Endothelial cell of umbilical vein (primary cell): Measurements from ENCODE around the gene NTRK1. TPM values are rescaled to one million over a fixed set of nuclear protein-coding genes. Genes with fewer than 3 reads are reported as not detected.

ENCODE experiments used
- BruUV-seq: library from RNA; stranded (reverse); fragments of 400-500 nt; replicated peaks from 2 replicates; lab custom pipeline; 2021; lab: Mats Ljungman, UMichigan
- CTCF ChIA-PET: fragments of 300-600, 350-600 bp; sonication (Branson Sonifier 250); formaldehyde crosslinking; loops from one replicate; lab custom pipeline; 2021; ENCODE audit warnings: antibody characterized with exemption, inconsistent platforms; lab: Charles Lee
- POLR2A ChIA-PET: fragments of 300-600, 350-600 bp; sonication (Branson Sonifier 250); formaldehyde crosslinking; loops from one replicate; lab custom pipeline; 2021; ENCODE audit warnings: antibody characterized with exemption, inconsistent platforms; lab: Charles Lee
- DNase-seq: peaks from one replicate; pipeline ENCODE4 v3.0.0-alpha.2; 2011; ENCODE audit warnings: low read depth, low spot score
- FAIRE-seq: peaks from 2 replicates; lab custom pipeline; 2011; peaks lifted over from hg19 to GRCh38; lab: Jason Lieb, UNC
- H2AFZ ChIP-seq: 2 replicates; pipeline ENCODE4 v1.6.0; 2012; ENCODE audit warnings: low read depth, low read length, control low read depth, inconsistent platforms
- H3K27ac ChIP-seq: 2 replicates; pipeline ENCODE4 v1.5.1; 2011; ENCODE audit warnings: low read depth, mild to moderate bottlenecking, control low read depth, low read length, moderate library complexity; ENCODE audit not compliant: insufficient read depth
- H3K27me3 ChIP-seq, 2 experiments: 2 replicates each; pipeline versions ENCODE4 v1.6.0 to v1.6.1; 2011; ENCODE audit warnings: low read length in 2 of 2, mixed read lengths in 1 of 2; ENCODE audit not compliant: control insufficient read depth in 2 of 2, insufficient read depth in 2 of 2
- H3K36me3 ChIP-seq, 2 experiments: 2 replicates in 1 of 2; 3 replicates in 1 of 2; pipeline ENCODE4 v1.5.1; 2011; ENCODE audit warnings: low read length in 2 of 2, mild to moderate bottlenecking in 1 of 2, moderate library complexity in 1 of 2; ENCODE audit not compliant: control insufficient read depth in 2 of 2, insufficient read depth in 2 of 2; ENCODE audit errors: extremely low read depth in 1 of 2
- H3K4me1 ChIP-seq: 3 replicates; pipeline ENCODE4 v1.5.1; 2011; ENCODE audit warnings: mild to moderate bottlenecking, low read length; ENCODE audit not compliant: control insufficient read depth, insufficient read depth; ENCODE audit errors: extremely low read depth
- H3K4me2 ChIP-seq: 2 replicates; pipeline ENCODE4 v1.6.1; 2011; ENCODE audit warnings: low read length, control low read depth, mixed read lengths; ENCODE audit not compliant: insufficient read depth
- H3K4me3 ChIP-seq, 3 experiments: fragments of 200-600 bp in 1 of 3; sonication (generic), shearing (Covaris generic) in 1 of 3; replicated peaks in 1 of 3; 2 replicates each; pipeline ENCODE4 v1.5.1; 2011 to 2016; ENCODE audit warnings: control low read depth in 3 of 3, low read length in 3 of 3, mild to moderate bottlenecking in 2 of 3, inconsistent platforms in 1 of 3, low read depth in 1 of 3, moderate library complexity in 1 of 3; ENCODE audit not compliant: insufficient read depth in 1 of 3
- H3K79me2 ChIP-seq: 2 replicates; pipeline ENCODE4 v1.6.0; 2012; ENCODE audit warnings: low read length, inconsistent platforms; ENCODE audit not compliant: control insufficient read depth, insufficient read depth
- H3K9ac ChIP-seq: replicated peaks from 2 replicates; pipeline ENCODE3; 2011; ENCODE audit warnings: low read length, control low read depth; ENCODE audit not compliant: insufficient read depth; ENCODE audit errors: extremely low read depth
- H3K9me1 ChIP-seq: replicated peaks from 3 replicates; pipeline ENCODE4 v1.6.0; 2011; ENCODE audit warnings: mild to moderate bottlenecking, low read length; ENCODE audit not compliant: control insufficient read depth, insufficient read depth; ENCODE audit errors: extremely low read depth
- H3K9me3 ChIP-seq: replicated peaks from 2 replicates; pipeline ENCODE4 v1.5.1; 2012; ENCODE audit warnings: low read length, inconsistent platforms; ENCODE audit not compliant: control insufficient read depth, insufficient read depth
- H4K20me1 ChIP-seq: replicated peaks from 2 replicates; pipeline ENCODE3; 2011; ENCODE audit warnings: mild to moderate bottlenecking, low read length; ENCODE audit not compliant: control insufficient read depth, insufficient read depth; ENCODE audit errors: extremely low read depth
- EZH2 ChIP-seq: IDR thresholded peaks from 2 replicates; pipeline ENCODE4 v1.6.1; 2012; ENCODE audit warnings: borderline replicate concordance, low read depth, mild to moderate bottlenecking, moderate library complexity, low read length, inconsistent platforms; ENCODE audit not compliant: severe bottlenecking
- FOS ChIP-seq: IDR thresholded peaks from 2 replicates; pipeline ENCODE4 v1.6.1; 2011; ENCODE audit warnings: mild to moderate bottlenecking, low read length, moderate library complexity, borderline replicate concordance; ENCODE audit not compliant: insufficient read depth
- MYC ChIP-seq: IDR thresholded peaks from one replicate; pipeline ENCODE4 v1.6.1; 2011; ENCODE audit warnings: mild to moderate bottlenecking, low read depth, low read length
- POLR2A ChIP-seq: IDR thresholded peaks from 2 replicates; pipeline ENCODE4 v1.6.1; 2012; ENCODE audit warnings: low read depth, mild to moderate bottlenecking, control low read depth, low read length
- POLR2AphosphoS5 ChIP-seq: IDR thresholded peaks from 2 replicates; pipeline ENCODE4 v1.6.1; 2012; ENCODE audit warnings: low read depth, mild to moderate bottlenecking, control low read depth, low read length, moderate library complexity; ENCODE audit not compliant: insufficient read depth
- dilution Hi-C: fragments of 300-500 bp; cut with MboI; formaldehyde crosslinking; loops from one replicate; pipeline ENCODE4 v1.15.0; 2019; ENCODE audit warnings: low sequenced_read_pairs; ENCODE audit not compliant: extremely low pct_ligation_motif_present
- intact Hi-C: fragments of 100-400 bp; cut with micrococcal nuclease; formaldehyde crosslinking; loops from one replicate; pipeline ENCODE4 v1.10.0; 2022
- polyA plus RNA-seq, 4 experiments: library from polyadenylated mRNA; depleted of rRNA in 3 of 4; stranded (reverse) in 3 of 4; unstranded in 1 of 4; fragments of >200 nt; gene quantifications; 2 replicates each; pipeline versions ENCODE4 v1.2.1 to v1.2.3, GENCODE V29; 2011 to 2012; ENCODE audit warnings: missing spikeins in 1 of 4
- total RNA-seq: library from RNA; stranded (reverse); gene quantifications from 2 replicates; pipeline ENCODE4 v1.2.3, GENCODE V29; 2021
- TF ChIP-seq, protein P1 (sequence below), 2 donors: IDR thresholded peaks; 1 replicate in 1 of 2; 2 replicates in 1 of 2; pipeline ENCODE4 v1.5.1; 2011; ENCODE audit warnings: low read length in 2 of 2, mild to moderate bottlenecking in 2 of 2, moderate library complexity in 2 of 2, control low read depth in 1 of 2, inconsistent platforms in 1 of 2, low read depth in 1 of 2; ENCODE audit not compliant: insufficient read depth in 1 of 2; ENCODE audit errors: extremely low read depth in 1 of 2

The NTRK1 gene
- total and polyA plus RNA-seq, 2 donors (not counting 3 experiments of a cell fraction or from before 2014, with no cell fraction given), result 0.07 TPM; not detected in 1

DNA sequence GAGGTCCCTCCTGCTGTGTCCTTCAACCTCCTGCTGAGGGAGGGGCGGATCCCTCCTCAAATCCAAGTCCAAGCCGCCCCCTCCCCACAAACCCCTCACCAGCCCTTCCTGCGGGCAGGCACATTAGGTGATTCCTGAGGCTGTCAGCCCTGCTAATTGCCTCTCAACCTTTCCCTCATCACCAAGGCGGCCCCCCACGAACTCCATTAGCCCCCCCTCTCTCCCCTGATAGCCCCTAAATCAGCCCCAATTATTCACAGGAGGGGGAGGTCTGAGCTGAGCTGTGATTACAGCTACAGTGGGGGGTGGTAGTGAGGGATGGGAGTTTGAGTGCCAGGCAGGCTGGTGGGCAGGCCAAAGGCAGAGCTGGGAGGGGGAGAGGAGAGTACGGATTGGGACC lies 27.1 kb downstream of the NTRK1 start:
- DNase-seq (no peak), FAIRE-seq (no peak)
- Histone ChIP-seq H3K4me2 (no peak overlapping the region), H3K9me1 (no peaks in the 10 kb centered on the region), H3K4me3 (no peak overlapping the region), H3K36me3 (no peaks in the 10 kb centered on the region), H3K4me1 (no peaks in the 10 kb centered on the region), H3K9ac (no peak overlapping the region), H4K20me1 (no peaks in the 10 kb centered on the region), H3K27ac (no peak overlapping the region), H3K27me3 (peaks cover 2 to 15% of the 10 kb centered on the region in 2 experiments), H3K9me3 (no peaks in the 10 kb centered on the region), H3K79me2 (no peaks in the 10 kb centered on the region), H2AFZ (no peak overlapping the region)
- CTCF ChIA-PET, result interaction anchor here (0.7 to 8.4 kb wide), 11 partner anchors 11 to 199 kb away, joined by 3 to 137 read pairs (median 6); partner anchors contain the start of genes ISG20L2 and METTL25B
- POLR2A ChIA-PET, result interaction anchor here (0.6 to 1.0 kb wide), 2 partner anchors 42 to 66 kb away, joined by 3 read pairs; no protein-coding TSS in a partner anchor
- no TSS peak for BruUV-seq
- TF ChIP-seq MYC, result no peak
- no peak for TF ChIP-seq POLR2AphosphoS5
- no peak for TF ChIP-seq POLR2A
- TF ChIP-seq FOS, result no peak
- intact Hi-C loops, result no loop called here
- dilution Hi-C loops, result no loop called here

DNA sequence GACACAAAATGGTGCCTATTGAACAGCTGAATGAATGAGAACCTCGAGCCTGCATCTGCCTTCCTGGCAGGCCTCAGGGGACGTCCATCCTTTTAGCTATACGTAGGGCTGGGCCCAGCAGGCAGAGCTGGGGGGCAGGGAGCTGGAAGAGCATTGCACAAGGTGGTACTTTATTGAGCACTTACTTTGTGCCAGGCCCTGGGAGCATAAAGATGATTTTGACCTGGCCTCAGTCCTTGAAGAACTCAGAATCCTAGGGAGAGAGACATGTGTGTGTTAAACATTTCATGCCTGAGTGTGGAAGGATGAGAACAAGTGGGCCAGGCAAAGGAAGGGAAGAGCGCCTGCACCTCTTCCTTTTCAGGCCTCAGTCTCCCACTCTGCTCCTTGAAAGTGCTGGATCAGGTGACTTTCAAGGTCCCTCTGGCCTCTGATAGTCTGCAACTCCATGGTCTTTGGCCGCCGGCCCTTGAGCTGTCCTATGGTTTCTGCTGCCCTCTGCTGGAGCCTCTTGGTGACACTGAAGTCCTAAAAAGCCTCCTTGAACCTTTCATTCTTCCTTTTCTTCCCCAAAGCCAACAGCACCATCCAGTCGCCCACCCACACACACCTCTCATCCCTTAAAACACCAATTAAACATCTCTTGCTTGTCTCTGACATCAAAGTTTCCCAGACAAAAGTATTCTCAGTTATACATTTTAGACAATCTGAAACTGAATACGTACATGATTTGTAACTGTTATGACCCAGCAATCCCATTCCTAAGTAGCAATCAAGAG lies 29.3 kb downstream of the NTRK1 start:
- dilution Hi-C loops, result no loop called here
- Histone ChIP-seq H3K27ac (no peak overlapping the region), H3K4me2 (no peak overlapping the region), H3K9me3 (no peaks in the 10 kb centered on the region), H4K20me1 (no peaks in the 10 kb centered on the region), H3K4me1 (peaks cover 8% of the 10 kb centered on the region), H3K79me2 (peaks cover 18% of the 10 kb centered on the region), H3K9me1 (no peaks in the 10 kb centered on the region), H3K27me3 (peaks cover 2 to 11% of the 10 kb centered on the region in 2 experiments), H3K4me3 (no peak overlapping the region), H3K36me3 (no peaks in the 10 kb centered on the region), H3K9ac (no peak overlapping the region), H2AFZ (no peak overlapping the region)
- FAIRE-seq (peak; percentile 94), DNase-seq (peak; percentile 79)
- BruUV-seq, result no TSS peak
- intact Hi-C loops, result loop anchor here (1.0 to 10.0 kb wide), 8 partner anchors 30 to 385 kb away; partner anchors contain the start of genes MEF2D, MRPL24 and NTRK1
- ChIA-PET CTCF (interaction anchor here (0.6 to 8.4 kb wide), 35 partner anchors 8 to 269 kb away, joined by 3 to 312 read pairs (median 4); partner anchors contain the start of genes INSRR, ISG20L2, LRRC71 and METTL25B), POLR2A (no interaction called here)
- TF ChIP-seq, protein P1, sequence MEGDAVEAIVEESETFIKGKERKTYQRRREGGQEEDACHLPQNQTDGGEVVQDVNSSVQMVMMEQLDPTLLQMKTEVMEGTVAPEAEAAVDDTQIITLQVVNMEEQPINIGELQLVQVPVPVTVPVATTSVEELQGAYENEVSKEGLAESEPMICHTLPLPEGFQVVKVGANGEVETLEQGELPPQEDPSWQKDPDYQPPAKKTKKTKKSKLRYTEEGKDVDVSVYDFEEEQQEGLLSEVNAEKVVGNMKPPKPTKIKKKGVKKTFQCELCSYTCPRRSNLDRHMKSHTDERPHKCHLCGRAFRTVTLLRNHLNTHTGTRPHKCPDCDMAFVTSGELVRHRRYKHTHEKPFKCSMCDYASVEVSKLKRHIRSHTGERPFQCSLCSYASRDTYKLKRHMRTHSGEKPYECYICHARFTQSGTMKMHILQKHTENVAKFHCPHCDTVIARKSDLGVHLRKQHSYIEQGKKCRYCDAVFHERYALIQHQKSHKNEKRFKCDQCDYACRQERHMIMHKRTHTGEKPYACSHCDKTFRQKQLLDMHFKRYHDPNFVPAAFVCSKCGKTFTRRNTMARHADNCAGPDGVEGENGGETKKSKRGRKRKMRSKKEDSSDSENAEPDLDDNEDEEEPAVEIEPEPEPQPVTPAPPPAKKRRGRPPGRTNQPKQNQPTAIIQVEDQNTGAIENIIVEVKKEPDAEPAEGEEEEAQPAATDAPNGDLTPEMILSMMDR (IDR thresholded peaks at IDR 0.05; ENCODE audit: extremely low read depth in 1 of 2, insufficient read depth in 1 of 2, low read depth in 1 of 2, low read length in 2 of 2), result peak; percentile 76 to 84
- TF ChIP-seq EZH2, result no peak
